ENCODE data around the gene ZC3H8. TPM values are rescaled to one million over a fixed set of nuclear protein-coding genes. Genes with fewer than 3 reads are reported as not detected.

Gene ZC3H8
- total RNA-seq, 1 experiment from 2014 or later, result 30.5 TPM

DNA sequence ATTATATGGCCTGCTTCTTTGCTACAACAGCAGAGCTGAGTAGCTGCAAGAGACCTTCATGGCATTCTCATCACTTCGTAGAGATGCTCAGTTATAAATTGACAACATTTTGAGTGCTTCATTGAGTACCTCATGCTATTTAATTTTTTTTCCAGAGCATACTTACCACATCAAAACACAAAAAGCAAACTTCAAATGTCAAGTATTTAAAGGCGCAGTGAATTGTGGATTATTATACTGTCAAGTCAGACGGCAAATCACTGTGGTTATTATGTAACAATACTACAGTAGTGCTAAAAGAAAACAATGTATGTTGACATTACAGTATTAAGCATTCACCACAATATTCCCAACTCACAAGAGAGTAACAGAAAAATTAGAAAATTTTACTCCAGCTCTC, 12.5 kb downstream of the ZC3H8 start:
- intact Hi-C loops (cut with micrococcal nuclease), result no loop called here
- POLR2A ChIA-PET, result interaction anchor here (0.6 to 1.3 kb wide), 5 partner anchors 9 to 13 kb away, joined by 3 to 5 read pairs (median 4); partner anchors contain the start of gene ZC3H8
- no peak overlapping the region for H3K4me3 Mint-ChIP-seq (ENCODE audit: unreplicated experiment)
- TF ChIP-seq, protein P1, sequence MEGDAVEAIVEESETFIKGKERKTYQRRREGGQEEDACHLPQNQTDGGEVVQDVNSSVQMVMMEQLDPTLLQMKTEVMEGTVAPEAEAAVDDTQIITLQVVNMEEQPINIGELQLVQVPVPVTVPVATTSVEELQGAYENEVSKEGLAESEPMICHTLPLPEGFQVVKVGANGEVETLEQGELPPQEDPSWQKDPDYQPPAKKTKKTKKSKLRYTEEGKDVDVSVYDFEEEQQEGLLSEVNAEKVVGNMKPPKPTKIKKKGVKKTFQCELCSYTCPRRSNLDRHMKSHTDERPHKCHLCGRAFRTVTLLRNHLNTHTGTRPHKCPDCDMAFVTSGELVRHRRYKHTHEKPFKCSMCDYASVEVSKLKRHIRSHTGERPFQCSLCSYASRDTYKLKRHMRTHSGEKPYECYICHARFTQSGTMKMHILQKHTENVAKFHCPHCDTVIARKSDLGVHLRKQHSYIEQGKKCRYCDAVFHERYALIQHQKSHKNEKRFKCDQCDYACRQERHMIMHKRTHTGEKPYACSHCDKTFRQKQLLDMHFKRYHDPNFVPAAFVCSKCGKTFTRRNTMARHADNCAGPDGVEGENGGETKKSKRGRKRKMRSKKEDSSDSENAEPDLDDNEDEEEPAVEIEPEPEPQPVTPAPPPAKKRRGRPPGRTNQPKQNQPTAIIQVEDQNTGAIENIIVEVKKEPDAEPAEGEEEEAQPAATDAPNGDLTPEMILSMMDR (IDR thresholded peaks at IDR 0.05; ENCODE audit: unreplicated experiment), result no peak
- CTCF ChIA-PET, result no interaction called here
- no TSS peak for BruUV-seq (replicated peaks)
- H3K9me3 Mint-ChIP-seq (ENCODE audit: unreplicated experiment), result no peaks in the 10 kb centered on the region
- H3K27ac Mint-ChIP-seq (ENCODE audit: low read depth, unreplicated experiment), result no peak overlapping the region
- no peaks in the 10 kb centered on the region for H3K4me1 Mint-ChIP-seq (ENCODE audit: insufficient read depth, unreplicated experiment)
- no peaks in the 10 kb centered on the region for H3K27me3 Mint-ChIP-seq (ENCODE audit: insufficient read depth, unreplicated experiment)
- no peak for DNase-seq (ENCODE audit: unreplicated experiment)
- peaks cover 54% of the 10 kb centered on the region for H3K36me3 Mint-ChIP-seq (ENCODE audit: insufficient read depth, unreplicated experiment)

DNA sequence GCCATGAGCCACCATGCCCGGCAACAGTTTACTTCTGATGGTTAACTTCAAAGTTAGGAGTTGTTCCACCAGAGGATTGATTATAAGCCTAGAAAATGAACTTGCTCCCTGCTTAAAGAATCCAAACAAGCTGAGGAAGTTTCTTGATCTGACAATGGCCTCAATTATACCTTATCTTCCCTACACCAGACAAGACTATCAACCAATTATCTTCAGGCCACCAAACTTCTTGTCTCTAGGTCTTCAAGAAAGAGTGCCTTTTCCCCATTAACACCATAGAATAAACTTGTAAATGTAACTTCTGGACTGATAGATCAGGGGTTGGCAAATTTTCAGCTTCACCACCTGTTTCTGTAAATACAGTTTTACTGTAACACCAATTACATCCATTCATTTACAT, 15.0 kb downstream of the ZC3H8 start:
- no peak for DNase-seq (ENCODE audit: unreplicated experiment)
- H3K9me3 Mint-ChIP-seq (ENCODE audit: unreplicated experiment), result no peaks in the 10 kb centered on the region
- ChIA-PET POLR2A (interaction anchor here (0.6 to 1.7 kb wide), 2 partner anchors 8 to 15 kb away, joined by 4 to 5 read pairs; partner anchors contain the start of gene ZC3H8), CTCF (no interaction called here)
- no peak overlapping the region for H3K4me3 Mint-ChIP-seq (ENCODE audit: unreplicated experiment)
- TF ChIP-seq, protein P1 (IDR thresholded peaks at IDR 0.05; ENCODE audit: unreplicated experiment), result no peak
- no TSS peak for BruUV-seq (replicated peaks)
- intact Hi-C loops (cut with micrococcal nuclease), result no loop called here
- no peak overlapping the region for H3K27ac Mint-ChIP-seq (ENCODE audit: low read depth, unreplicated experiment)
- H3K27me3 Mint-ChIP-seq (ENCODE audit: insufficient read depth, unreplicated experiment), result no peaks in the 10 kb centered on the region
- H3K4me1 Mint-ChIP-seq (ENCODE audit: insufficient read depth, unreplicated experiment), result no peaks in the 10 kb centered on the region
- H3K36me3 Mint-ChIP-seq (ENCODE audit: insufficient read depth, unreplicated experiment), result peaks cover 58% of the 10 kb centered on the region

DNA sequence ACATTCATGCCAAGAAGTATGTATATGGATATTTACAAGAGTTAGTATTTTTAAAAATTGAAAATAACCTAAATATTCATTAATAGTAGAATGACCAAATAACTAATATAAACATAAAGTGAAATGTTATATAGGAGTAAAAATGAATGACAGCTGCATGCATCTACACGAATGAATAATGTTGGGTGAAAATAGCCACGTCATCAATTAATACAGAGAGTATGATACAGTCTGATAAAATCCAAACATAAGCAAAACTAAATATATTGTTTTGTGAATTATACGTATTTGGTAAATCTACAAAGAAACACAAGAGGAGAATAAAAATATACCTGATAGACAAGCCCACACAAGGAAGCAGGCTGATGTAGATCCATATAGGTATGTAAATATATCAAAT, 24.5 kb downstream of the ZC3H8 start:
- TF ChIP-seq, protein P1 (IDR thresholded peaks at IDR 0.05; ENCODE audit: unreplicated experiment), result no peak
- Mint-ChIP-seq H3K27ac (ENCODE audit: low read depth, unreplicated experiment) (no peak overlapping the region), H3K4me3 (ENCODE audit: unreplicated experiment) (no peak overlapping the region), H3K9me3 (ENCODE audit: unreplicated experiment) (no peaks in the 10 kb centered on the region), H3K27me3 (ENCODE audit: insufficient read depth, unreplicated experiment) (no peaks in the 10 kb centered on the region), H3K36me3 (ENCODE audit: insufficient read depth, unreplicated experiment) (peaks cover 33% of the 10 kb centered on the region), H3K4me1 (ENCODE audit: insufficient read depth, unreplicated experiment) (peaks cover 12% of the 10 kb centered on the region)
- BruUV-seq (replicated peaks), result no TSS peak
- intact Hi-C loops (cut with micrococcal nuclease), result no loop called here
- DNase-seq (ENCODE audit: unreplicated experiment), result no peak
- CTCF ChIA-PET, result no interaction called here
- POLR2A ChIA-PET, result interaction anchor here (2.2 kb wide), 1 partner anchor 24 kb away, joined by 12 read pairs; the partner anchor contains the start of gene ZC3H8

DNA sequence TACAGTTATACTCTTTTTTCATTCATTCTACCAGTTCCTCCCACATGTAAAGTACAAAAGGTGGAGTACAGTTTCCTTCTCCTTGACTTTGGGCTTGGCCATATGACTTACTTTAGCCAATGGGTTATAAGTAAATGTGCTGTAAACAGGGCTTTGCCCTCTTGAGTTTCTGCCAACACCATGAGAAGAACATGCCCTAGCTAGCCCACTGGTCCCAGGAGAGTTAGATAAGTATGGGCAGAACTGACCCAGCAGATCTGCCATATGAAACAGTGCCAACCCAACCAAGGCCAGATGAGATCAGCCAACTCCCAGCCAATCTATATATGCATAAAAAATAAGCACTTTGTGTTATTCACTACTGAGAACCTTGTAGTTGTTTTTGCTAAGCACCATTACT, 25.5 kb downstream of the ZC3H8 start:
- Mint-ChIP-seq H3K27ac (ENCODE audit: low read depth, unreplicated experiment) (peak overlapping the region; percentile 70), H3K27me3 (ENCODE audit: insufficient read depth, unreplicated experiment) (no peaks in the 10 kb centered on the region), H3K4me1 (ENCODE audit: insufficient read depth, unreplicated experiment) (peaks cover 12% of the 10 kb centered on the region), H3K9me3 (ENCODE audit: unreplicated experiment) (no peaks in the 10 kb centered on the region), H3K4me3 (ENCODE audit: unreplicated experiment) (no peak overlapping the region), H3K36me3 (ENCODE audit: insufficient read depth, unreplicated experiment) (peaks cover 31% of the 10 kb centered on the region)
- DNase-seq (ENCODE audit: unreplicated experiment), result peak; percentile 96
- ChIA-PET POLR2A (interaction anchor here (0.5 to 2.2 kb wide), 8 partner anchors 12 to 174 kb away, joined by 3 to 12 read pairs (median 4); partner anchors contain the start of genes TMEM87B and ZC3H8), CTCF (interaction anchor here (0.6 to 1.8 kb wide), 2 partner anchors 30 to 108 kb away, joined by 5 to 8 read pairs; no protein-coding TSS in a partner anchor)
- intact Hi-C loops (cut with micrococcal nuclease), result no loop called here
- TF ChIP-seq, protein P1 (IDR thresholded peaks at IDR 0.05; ENCODE audit: unreplicated experiment), result no peak
- no TSS peak for BruUV-seq (replicated peaks)

All from MCF 10A (cell line).